OCI-M1 (cell line): ENCODE measurements around the gene DVL1.
"Not testable (repeated sequence)": the region's sequence is repeated elsewhere in the genome, so short reads cannot be mapped to it uniquely, and the experiment has no call there.

Experiments used
- DNase-seq: peaks from one replicate; lab custom pipeline; 2025; lab: John Stamatoyannopoulos, UW

DVL1 gene

DNA sequence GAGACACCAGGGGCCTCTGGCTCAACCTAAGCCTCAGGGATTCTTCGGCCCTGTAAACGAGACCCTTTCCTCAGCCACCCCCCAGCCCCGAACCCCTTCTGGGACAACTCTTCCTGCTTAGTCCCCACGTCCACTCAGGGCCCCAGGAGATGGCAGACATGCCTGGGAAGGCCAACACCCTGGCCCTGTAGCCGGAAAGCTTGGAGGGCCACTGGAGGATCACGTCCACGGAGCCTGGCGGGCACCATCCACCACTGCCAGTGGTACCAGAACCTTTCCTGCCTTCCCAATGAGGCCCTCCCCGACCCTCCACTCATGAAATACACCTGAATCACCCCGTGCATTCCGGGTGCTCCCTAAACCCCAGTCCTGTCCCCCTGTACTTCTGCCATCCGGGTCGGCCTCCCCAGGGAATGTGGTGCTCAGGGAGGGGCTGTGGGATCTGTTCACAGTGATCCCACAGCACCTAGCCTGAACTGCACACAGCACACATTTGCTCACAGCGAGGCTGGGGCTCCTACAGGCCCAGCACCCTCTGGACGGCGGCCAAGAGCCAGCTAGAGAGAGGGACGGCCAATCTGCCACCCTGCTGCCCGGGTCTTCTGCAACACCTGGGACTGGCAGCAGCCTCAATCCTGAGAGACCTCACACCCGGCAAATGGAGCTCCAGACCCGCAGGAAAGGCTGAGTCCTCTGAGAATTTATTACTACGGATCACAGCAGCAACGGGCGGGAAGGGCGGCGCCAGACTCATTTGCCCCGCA, 24.0 kb upstream of the DVL1 start:
- no peak for DNase-seq

GRCh38 chr1:1371746-1372711, 22.8 kb upstream of the DVL1 start:
- peak; percentile 80 for DNase-seq

DNA sequence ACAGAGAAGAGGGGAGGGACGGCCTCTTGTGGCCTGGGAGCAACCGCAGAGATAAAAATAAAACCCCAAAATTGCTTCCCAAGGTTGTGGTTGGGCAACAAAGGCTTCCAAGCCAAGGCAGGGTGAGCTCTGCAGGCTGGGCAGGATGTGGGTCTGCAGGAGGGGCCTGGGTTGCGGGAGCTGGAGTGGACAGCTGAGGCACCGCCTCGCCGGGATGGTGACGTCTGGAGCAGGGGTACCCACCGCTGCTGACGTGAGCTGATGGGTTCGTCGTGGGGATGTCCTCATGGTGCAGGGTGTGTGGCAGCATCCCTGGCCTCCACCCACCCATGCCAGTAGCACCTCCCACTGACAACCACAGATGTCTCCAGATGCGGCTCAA, 22.1 kb upstream of the DVL1 start:
- DNase-seq, result peak; percentile 73

DNA sequence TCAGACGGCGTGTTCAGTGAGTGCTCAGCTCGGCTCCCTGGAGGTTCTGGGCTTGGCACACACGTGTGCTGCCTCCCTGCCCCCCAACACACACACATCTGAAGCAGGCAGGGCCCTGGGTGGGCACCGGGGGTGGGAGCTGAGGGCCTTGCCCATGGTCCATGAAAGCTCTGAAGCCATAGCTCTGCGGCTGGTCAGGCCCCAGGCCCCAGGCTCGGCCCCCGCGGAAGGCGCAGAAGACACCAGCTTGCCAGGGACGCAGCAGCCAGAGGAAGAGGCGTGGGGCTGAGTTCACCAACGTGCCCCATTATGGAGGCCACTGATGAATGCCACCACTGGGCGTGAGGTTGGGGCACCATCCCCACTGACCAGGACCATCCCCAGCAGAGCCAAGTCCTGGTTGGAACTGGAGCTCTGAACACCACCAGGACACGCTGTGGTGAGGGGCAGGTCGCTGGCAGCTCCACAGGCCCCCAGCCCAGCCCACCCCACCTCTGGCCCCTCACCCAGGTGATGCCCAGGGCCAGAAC, 21.6 kb upstream of the DVL1 start:
- DNase-seq, result no peak

DNA sequence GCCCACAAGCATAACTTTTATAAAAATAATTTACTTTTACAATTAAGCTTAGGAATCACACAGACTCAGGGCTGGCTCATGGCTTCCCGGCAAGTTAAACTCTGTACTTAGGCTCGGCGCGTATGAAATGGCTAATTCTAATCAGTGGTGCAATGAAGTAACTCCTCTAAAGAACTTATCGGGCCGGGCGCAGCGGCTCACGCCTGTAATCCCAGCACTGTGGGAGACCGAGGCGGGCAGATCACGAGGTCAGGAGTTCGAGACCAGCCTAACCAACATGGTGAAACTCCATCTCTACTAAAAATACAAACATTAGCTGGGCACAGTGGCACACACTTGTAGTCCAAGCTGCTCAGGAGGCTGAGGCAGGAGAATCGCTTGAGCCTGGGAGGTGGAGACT, 20.9 kb upstream of the DVL1 start:
- not testable (repeated sequence) for DNase-seq

GRCh38 chr1:1367315-1367714, 18.1 kb upstream of the DVL1 start:
- no peak for DNase-seq

GRCh38 chr1:1366699-1367066, 17.5 kb upstream of the DVL1 start:
- DNase-seq, result no peak

DNA sequence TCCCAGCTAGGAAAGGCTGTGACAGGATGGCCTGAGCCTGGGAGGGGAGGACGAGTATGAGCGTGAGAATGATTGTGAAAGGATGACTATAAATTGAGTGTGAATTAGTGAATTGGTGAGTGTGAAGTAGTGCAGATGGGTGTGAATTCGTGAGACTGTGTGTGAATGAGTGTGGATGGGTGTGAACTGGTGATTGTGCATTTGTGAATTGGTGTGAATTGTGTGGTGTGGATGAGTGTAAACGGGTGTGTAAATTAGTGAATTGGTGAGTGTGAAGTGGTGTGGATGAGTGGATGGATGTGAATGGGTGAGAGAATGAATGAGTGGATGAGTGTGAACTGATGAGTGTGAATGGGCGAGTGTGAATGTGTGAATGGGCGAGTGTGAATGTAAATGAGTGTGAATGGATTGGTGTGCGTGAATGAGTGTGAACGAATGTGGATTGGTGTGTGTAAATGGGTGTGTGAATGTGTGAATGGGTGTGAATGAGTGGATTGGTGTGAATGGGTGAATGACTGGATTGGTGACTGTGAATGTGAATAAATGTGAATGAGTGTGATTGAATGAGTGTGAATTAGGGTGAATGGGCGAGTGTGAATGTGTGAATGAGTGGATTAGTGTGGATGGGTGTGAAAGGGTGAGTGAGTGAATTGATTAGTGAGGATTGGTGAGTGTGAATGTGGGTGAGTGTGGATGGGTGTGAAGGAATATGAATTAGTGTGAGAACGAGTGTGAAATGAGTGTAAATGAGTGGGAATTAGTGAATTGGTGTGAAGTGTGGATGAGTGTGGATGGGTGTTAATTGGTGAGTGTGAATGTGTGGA, 16.9 kb upstream of the DVL1 start:
- DNase-seq, result no peak

- no peak for DNase-seq
Observed at GRCh38 chr1:1364266-1364665, 15.0 kb upstream of the DVL1 start.

- DNase-seq, result no peak
Observed at GRCh38 chr1:1361982-1362423, 12.8 kb upstream of the DVL1 start.

DNA sequence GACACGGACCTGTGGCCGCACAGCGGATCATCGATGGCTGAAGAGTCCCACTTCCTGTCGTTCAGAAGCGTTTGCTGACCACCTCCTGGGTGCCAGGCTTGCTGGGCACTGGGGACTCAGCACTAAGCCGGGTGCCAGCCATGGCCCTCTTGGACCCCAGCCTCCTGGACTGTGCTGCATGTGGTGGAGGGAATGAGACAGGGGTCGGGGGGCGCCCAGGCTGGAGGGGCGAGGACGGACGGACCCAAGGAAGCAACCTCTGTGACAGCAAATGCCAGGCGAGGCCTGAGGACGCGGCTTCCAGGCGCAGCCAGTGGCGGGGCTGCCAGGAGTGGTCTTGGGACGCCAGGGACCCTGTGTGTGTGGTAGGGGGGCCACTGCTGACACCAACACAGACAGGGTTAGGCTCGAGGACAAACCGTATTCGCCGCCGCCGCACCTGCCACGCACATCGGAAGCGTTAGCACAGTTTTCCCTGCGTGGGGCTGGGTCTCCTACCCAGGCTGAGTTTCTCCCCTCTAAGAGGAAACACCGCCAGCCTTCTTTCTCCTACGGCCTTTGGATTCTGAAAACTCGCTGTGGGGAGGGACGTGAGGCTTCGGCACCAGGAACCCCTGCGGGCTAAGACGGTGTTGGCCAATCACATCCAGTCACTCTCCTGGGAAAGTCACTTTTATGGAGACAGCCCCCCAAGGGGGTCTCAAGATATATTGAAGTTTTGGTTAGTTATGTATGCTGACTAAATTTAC, 12.2 kb upstream of the DVL1 start:
- no peak for DNase-seq

- no peak for DNase-seq
Observed at GRCh38 chr1:1360506-1361169, 11.4 kb upstream of the DVL1 start.

DNA sequence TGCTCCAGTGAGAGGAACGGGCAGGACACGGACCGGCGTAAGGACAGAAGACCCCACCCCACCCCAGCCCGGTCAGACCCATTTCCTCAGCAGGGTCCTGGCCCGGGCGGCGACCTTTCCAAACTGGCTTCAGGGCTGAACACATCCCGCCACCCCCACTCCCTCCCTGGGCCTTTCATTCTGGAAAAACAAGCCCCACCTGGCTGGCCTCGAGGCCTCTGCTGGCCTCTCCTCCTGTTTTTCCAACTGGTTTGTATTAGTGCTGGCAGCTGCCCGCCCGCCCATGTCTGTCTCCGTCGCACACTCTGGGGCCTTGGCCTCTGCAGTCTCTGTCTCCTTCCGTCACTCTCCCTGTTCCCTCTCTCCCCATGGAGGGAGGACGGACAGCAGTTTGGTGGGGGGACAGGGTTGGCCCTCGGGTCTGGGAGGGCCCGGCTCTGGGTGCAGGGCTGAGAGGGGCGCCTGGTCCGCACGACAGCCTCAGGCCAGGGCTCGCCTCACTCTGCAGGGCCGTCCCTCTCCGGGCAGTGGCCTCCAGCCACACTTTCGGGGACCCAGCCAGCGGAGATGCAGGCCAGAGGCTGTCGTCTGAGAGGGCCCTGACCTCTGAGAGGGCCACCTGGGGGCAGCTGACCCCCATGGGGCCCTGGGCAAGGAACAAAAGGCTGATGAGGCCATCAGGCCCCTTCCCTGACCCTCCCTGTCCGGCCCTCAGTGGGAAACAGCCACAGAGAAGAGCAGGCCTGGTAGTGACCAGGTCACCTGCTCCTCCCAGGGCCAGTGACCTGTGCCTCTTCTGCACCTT, 10.6 kb upstream of the DVL1 start:
- no peak for DNase-seq

DNA sequence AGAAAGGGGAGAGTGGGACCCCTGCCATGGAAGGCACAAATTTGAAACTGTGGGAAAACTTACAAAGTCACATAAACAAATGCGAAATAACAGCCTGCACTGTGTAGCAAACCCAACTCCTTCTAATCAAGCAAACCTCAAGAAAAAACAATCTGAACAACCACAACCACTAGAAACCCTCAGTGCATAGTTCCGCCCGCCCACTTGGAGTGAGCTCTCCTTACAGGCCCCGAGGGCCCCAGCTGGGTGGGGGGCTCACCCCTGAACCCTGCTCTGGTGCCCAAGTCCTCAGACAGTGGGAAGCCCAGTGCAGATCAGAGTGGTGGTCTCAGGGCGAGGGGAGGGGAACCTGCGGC, 10.1 kb upstream of the DVL1 start:
- no peak for DNase-seq

DNA sequence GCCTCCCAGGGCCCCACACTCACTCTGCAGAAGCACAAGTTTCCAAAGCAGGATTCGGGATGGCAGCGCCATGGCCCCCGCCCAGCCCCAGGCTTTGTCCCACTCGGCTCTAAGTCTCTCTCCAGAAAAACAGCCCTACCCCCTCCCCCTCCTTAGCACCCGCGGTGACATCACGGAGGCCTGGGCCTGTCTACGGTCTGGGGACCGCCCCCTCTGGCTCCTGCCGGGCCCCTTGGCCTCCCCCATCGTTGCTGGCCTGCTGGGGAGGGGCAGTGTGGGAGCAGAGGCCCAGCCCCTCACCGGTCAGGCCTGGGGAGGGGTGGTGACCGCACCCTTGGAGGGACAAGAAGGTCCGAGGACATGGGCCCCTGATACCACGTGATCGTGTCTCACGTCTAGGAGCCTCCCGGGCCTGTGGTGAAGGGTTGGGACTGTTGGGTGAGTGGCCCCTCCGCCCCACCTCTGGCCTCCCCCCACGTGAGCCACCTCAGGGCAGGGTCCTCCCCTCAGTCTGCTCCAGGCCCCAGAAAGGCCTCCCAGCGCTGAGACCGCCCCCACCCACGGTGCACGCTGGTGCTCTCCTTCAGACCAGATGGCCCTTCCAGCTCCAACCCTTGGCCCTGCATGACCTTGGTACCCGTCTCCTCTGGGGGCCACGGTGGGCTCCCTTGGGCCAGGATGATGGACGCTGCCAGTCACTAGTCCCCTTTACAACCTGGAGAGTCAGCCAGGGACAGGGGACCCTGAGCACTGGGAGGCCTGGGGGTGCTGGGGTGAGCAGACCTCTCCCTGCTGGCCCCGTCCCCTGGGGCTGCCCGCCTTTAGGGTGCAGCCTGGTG, 9.4 kb upstream of the DVL1 start, which contains the start of gene MXRA8:
TSS of gene MXRA8 (minus strand) at position 123 of the 839 bp plus-strand sequence. CDS start at position 72, 51 bp downstream.
- DNase-seq, result peak; percentile 49

- DNase-seq, result no peak
Observed at GRCh38 chr1:1357871-1358432, 8.7 kb upstream of the DVL1 start.

- DNase-seq, result no peak
Observed at GRCh38 chr1:1356796-1357401, 7.7 kb upstream of the DVL1 start.

DNA sequence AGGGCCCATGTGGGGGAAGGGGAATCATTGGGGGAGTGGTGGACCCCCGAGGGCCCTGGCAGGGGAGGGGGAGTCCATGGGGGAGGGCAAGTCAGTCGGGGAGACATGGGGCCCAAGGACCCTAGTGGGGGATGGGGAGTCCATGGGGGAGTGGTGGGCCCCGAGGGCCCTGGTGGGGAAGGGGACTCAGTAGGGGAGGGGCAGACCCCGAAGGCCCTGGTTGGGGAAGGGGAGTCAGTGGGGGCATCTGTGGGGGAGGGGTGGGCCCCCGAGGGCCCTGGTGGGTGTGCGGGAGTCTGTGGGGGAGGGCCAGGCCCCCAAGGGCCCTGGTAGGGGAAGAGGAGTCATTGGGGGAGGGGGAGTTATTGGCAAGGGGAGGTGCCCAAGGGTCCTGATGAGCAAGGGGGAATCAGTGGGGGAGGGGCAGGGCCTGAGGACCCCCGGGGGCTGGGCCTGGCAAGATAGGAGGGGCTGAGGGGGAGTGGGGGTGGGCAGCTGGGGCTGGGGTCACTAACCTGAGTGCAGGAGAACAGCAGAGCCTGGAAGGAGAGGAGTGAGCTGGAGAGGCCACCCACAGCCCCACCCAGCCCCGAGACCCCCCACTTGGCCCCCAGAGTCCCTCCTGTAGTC, 7.1 kb upstream of the DVL1 start:
- DNase-seq, result no peak
